ENCODE results near the gene ATXN10. TPM values are rescaled to one million over a fixed set of nuclear protein-coding genes. Genes with fewer than 3 reads are reported as not detected.

The ATXN10 gene
- total and polyA plus RNA-seq, 2 experiments from 2014 or later, result 109 to 216 TPM

- Histone ChIP-seq H3F3A (ENCODE audit: insufficient read depth) (peaks cover 33% of the 10 kb centered on the region), H3K4me2 (ENCODE audit: unreplicated experiment) (no peak overlapping the region), H3K27me3 (replicated peaks; ENCODE audit: insufficient read depth) (no peaks in the 10 kb centered on the region), H3K9me2 (ENCODE audit: insufficient read depth) (no peaks in the 10 kb centered on the region), H3K4me3 (no peak overlapping the region), H2AFZ (no peak overlapping the region), H4K20me1 (ENCODE audit: insufficient read depth) (no peaks in the 10 kb centered on the region), H3K79me2 (ENCODE audit: insufficient read depth) (peaks cover 91% of the 10 kb centered on the region), H3K4me1 (ENCODE audit: insufficient read depth) (peaks cover 25% of the 10 kb centered on the region), H3K36me3 (ENCODE audit: low read depth) (peaks cover 47% of the 10 kb centered on the region), H3K9me3 (ENCODE audit: low read depth) (no peaks in the 10 kb centered on the region), H3K9ac (no peak overlapping the region), H3K27ac (peak overlapping the region; percentile 31)
- 84 to 90% methylated on average over 8 of the region's 8 CpGs for WGBS, 2 experiments (ENCODE audit: low coverage in 1 of 2, low lambda C conversion rate in 2 of 2, missing lambda C conversion rate in 2 of 2)
- TF ChIP-seq EZH2phosphoT487 (IDR thresholded peaks at IDR 0.05; ENCODE audit: insufficient read depth, low read depth), result no peak
- no peak for TF ChIP-seq EZH2 (IDR thresholded peaks at IDR 0.05; ENCODE audit: insufficient read depth, poor library complexity, severe bottlenecking)
- in situ Hi-C loops (cut with MboI), result no loop called here
- DNase-seq, result peak; percentile 63
Observed at GRCh38 chr22:45742866-45743450, 71.3 kb downstream of the ATXN10 start.

DNA sequence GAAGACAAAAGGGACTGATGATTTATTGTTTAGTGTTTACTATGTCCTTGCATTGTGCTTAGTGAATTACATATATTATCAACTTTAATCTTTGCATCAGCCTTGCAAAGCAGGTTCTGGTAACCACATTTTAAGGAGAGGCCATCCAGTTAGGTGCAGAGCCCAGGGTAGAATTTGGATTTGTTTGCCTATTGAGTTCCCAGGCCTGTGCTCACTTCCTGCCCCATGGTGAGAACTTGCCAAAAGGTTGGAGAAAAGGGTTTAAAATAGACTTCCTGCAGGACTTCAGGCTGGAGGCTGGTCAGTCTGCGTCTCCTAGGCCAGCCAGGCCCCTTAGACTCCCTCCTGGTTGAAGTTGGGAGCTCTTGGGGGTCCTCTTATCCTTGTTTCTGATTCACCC lies 72.1 kb downstream of the ATXN10 start:
- in situ Hi-C loops (cut with MboI), result no loop called here
- H4K20me1 ChIP-seq (ENCODE audit: insufficient read depth), result no peaks in the 10 kb centered on the region
- WGBS, 2 experiments (ENCODE audit: low coverage in 1 of 2, low lambda C conversion rate in 2 of 2, missing lambda C conversion rate in 2 of 2), result 94 to 100% methylated on average over 1 of the region's 1 CpG
- H3K9me3 ChIP-seq (ENCODE audit: low read depth), result no peaks in the 10 kb centered on the region
- peaks cover 45% of the 10 kb centered on the region for H3K36me3 ChIP-seq (ENCODE audit: low read depth)
- H3K9ac ChIP-seq, result no peak overlapping the region
- DNase-seq, result peak; percentile 15
- no peak overlapping the region for H3K4me2 ChIP-seq (ENCODE audit: unreplicated experiment)
- H3K4me1 ChIP-seq (ENCODE audit: insufficient read depth), result peaks cover 21% of the 10 kb centered on the region
- no peak overlapping the region for H3K4me3 ChIP-seq
- no peak for TF ChIP-seq EZH2 (IDR thresholded peaks at IDR 0.05; ENCODE audit: insufficient read depth, poor library complexity, severe bottlenecking)
- TF ChIP-seq EZH2phosphoT487 (IDR thresholded peaks at IDR 0.05; ENCODE audit: insufficient read depth, low read depth), result no peak
- H3K27ac ChIP-seq, result peak overlapping the region; percentile 31; the same call in 1 of the 2 replicates
- H3F3A ChIP-seq (ENCODE audit: insufficient read depth), result peaks cover 33% of the 10 kb centered on the region
- H2AFZ ChIP-seq, result no peak overlapping the region
- H3K79me2 ChIP-seq (ENCODE audit: insufficient read depth), result peaks cover 91% of the 10 kb centered on the region
- no peaks in the 10 kb centered on the region for H3K9me2 ChIP-seq (ENCODE audit: insufficient read depth)
- no peaks in the 10 kb centered on the region for H3K27me3 ChIP-seq (replicated peaks; ENCODE audit: insufficient read depth)

DNA sequence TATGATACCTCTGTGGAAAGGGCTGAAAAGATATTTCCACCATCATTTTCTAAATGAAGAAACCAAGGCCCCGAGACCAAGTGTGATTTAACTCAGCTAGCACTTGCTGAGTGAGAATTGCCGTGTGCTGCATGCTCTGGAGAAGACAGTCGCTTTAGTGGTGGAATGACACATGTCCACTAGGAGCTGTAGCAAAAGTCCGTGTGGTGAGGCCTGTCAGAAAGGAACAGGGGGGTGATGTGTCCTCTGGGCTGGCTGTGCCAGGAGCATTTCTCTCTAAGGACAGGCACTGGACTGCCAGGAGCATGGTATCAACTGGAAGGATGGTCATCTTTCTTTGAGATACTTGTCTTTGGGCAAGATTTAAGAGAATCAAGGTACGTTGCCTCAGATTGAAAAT lies 72.8 kb downstream of the ATXN10 start:
- no peak for DNase-seq
- H2AFZ ChIP-seq, result no peak overlapping the region
- H3K4me2 ChIP-seq (ENCODE audit: unreplicated experiment), result no peak overlapping the region
- TF ChIP-seq EZH2 (IDR thresholded peaks at IDR 0.05; ENCODE audit: insufficient read depth, poor library complexity, severe bottlenecking), result no peak
- no peak for TF ChIP-seq EZH2phosphoT487 (IDR thresholded peaks at IDR 0.05; ENCODE audit: insufficient read depth, low read depth)
- no peaks in the 10 kb centered on the region for H3K9me2 ChIP-seq (ENCODE audit: insufficient read depth)
- peaks cover 21% of the 10 kb centered on the region for H3K4me1 ChIP-seq (ENCODE audit: insufficient read depth)
- no peak overlapping the region; the same call in 1 of the 2 replicates for H3K27ac ChIP-seq
- H3K27me3 ChIP-seq (replicated peaks; ENCODE audit: insufficient read depth), result no peaks in the 10 kb centered on the region
- H3K4me3 ChIP-seq, result no peak overlapping the region
- H3K9me3 ChIP-seq (ENCODE audit: low read depth), result no peaks in the 10 kb centered on the region
- WGBS, 2 experiments (ENCODE audit: low coverage in 1 of 2, low lambda C conversion rate in 2 of 2, missing lambda C conversion rate in 2 of 2), result 96 to 98% methylated on average over 5 of the region's 5 CpGs
- peaks cover 38% of the 10 kb centered on the region for H3K36me3 ChIP-seq (ENCODE audit: low read depth)
- in situ Hi-C loops (cut with MboI), result no loop called here
- H3F3A ChIP-seq (ENCODE audit: insufficient read depth), result peaks cover 30% of the 10 kb centered on the region
- H4K20me1 ChIP-seq (ENCODE audit: insufficient read depth), result no peaks in the 10 kb centered on the region
- H3K9ac ChIP-seq, result no peak overlapping the region
- H3K79me2 ChIP-seq (ENCODE audit: insufficient read depth), result peaks cover 91% of the 10 kb centered on the region

GRCh38 chr22:45750626-45751025 lies 79.0 kb downstream of the ATXN10 start:
- TF ChIP-seq EZH2 (IDR thresholded peaks at IDR 0.05; ENCODE audit: insufficient read depth, poor library complexity, severe bottlenecking) (no peak), EZH2phosphoT487 (IDR thresholded peaks at IDR 0.05; ENCODE audit: insufficient read depth, low read depth) (no peak)
- WGBS, 2 experiments (ENCODE audit: low coverage in 1 of 2, low lambda C conversion rate in 2 of 2, missing lambda C conversion rate in 2 of 2), result 93 to 99% methylated on average over 3 of the region's 3 CpGs
- H3K9me3 ChIP-seq (ENCODE audit: low read depth), result no peaks in the 10 kb centered on the region
- in situ Hi-C loops (cut with MboI), result no loop called here
- DNase-seq, result no peak
- H2AFZ ChIP-seq, result no peak overlapping the region
- H3K36me3 ChIP-seq (ENCODE audit: low read depth), result 0 out of 2 replicates have a peak, but pooled peaks cover 8% of the 10 kb centered on the region
- H3K27ac ChIP-seq, result no peak overlapping the region
- H3K9ac ChIP-seq, result no peak overlapping the region
- peaks cover 85% of the 10 kb centered on the region for H3K79me2 ChIP-seq (ENCODE audit: insufficient read depth)
- H3K9me2 ChIP-seq (ENCODE audit: insufficient read depth), result no peaks in the 10 kb centered on the region
- no peaks in the 10 kb centered on the region for H3K4me1 ChIP-seq (ENCODE audit: insufficient read depth)
- peaks cover 5% of the 10 kb centered on the region; the same call in 1 of the 2 replicates for H3F3A ChIP-seq (ENCODE audit: insufficient read depth)
- H3K4me2 ChIP-seq (ENCODE audit: unreplicated experiment), result no peak overlapping the region
- no peaks in the 10 kb centered on the region for H4K20me1 ChIP-seq (ENCODE audit: insufficient read depth)
- no peak overlapping the region for H3K4me3 ChIP-seq
- no peaks in the 10 kb centered on the region for H3K27me3 ChIP-seq (replicated peaks; ENCODE audit: insufficient read depth)
